RWPE1 (cell line): Measurements from ENCODE around the gene NCK1.

Source experiments
- CTCF ChIA-PET: fragments of 350-600 bp; sonication (Branson Sonifier 250); formaldehyde crosslinking; extraction: SDS; loops from one replicate; lab custom pipeline; 2021; lab: Yijun Ruan, JAX
- POLR2A ChIA-PET: fragments of 400-600 bp; formaldehyde crosslinking; extraction: SDS; loops from one replicate; lab custom pipeline; 2020; ENCODE audit warnings: antibody characterized with exemption; ENCODE audit not compliant: low non-redundant PET; lab: Yijun Ruan, JAX
- DNase-seq: peaks from one replicate; pipeline ENCODE4 v3.0.0; 2012; ENCODE audit warnings: low spot score
- H3K27ac ChIP-seq: fragments of 450-650 bp; 2 replicates; pipeline ENCODE4 v1.5.1; 2017
- CTCF ChIP-seq: fragments of 450-650 bp; conservative IDR thresholded peaks from 2 replicates; pipeline ENCODE4 v1.5.1; 2017; ENCODE audit warnings: low read depth, mild to moderate bottlenecking

The NCK1 gene

GRCh38 chr3:136954980-136955780, 93.2 kb downstream of the NCK1 start:
- no peak for TF ChIP-seq CTCF
- ChIA-PET CTCF (interaction anchor here (0.7 kb wide), 1 partner anchor 207 kb away, joined by 3 read pairs; no protein-coding TSS in a partner anchor), POLR2A (no interaction called here)
- DNase-seq, result no peak
- H3K27ac ChIP-seq, result peak overlapping the region; percentile 70

- no peak for TF ChIP-seq CTCF
- CTCF ChIA-PET, result interaction anchor here (0.7 kb wide), 1 partner anchor 208 kb away, joined by 3 read pairs; no protein-coding TSS in a partner anchor
- DNase-seq, result no peak
- POLR2A ChIA-PET, result no interaction called here
- no peak overlapping the region for H3K27ac ChIP-seq
These were observed 93.8 kb downstream of the NCK1 start for GRCh38 chr3:136955813-136956212.

GRCh38 chr3:136956971-136957370, 95.0 kb downstream of the NCK1 start:
- ChIA-PET POLR2A (interaction anchor here (1.4 kb wide), 1 partner anchor 95 kb away, joined by 9 read pairs; the partner anchor contains the start of gene NCK1), CTCF (interaction anchor here (2.5 kb wide), 1 partner anchor 57 kb away, joined by 10 read pairs; no protein-coding TSS in a partner anchor)
- TF ChIP-seq CTCF, result no peak
- no peak for DNase-seq
- no peak overlapping the region for H3K27ac ChIP-seq

GRCh38 chr3:136957751-136958288, 95.8 kb downstream of the NCK1 start, which contains the start of gene IL20RB:
TSS of gene IL20RB (plus strand) at chr3:136957983. CDS start at chr3:136958114, 131 bp downstream.
- CTCF ChIA-PET, result interaction anchor here (0.7 to 2.5 kb wide), 3 partner anchors 56 to 566 kb away, joined by 3 to 10 read pairs (median 4); partner anchors contain the start of gene STAG1
- POLR2A ChIA-PET, result interaction anchor here (0.9 to 1.4 kb wide), 3 partner anchors 22 to 205 kb away, joined by 3 to 9 read pairs (median 3); partner anchors contain the start of genes NCK1 and STAG1
- peak; percentile 82 for DNase-seq
- no peak for TF ChIP-seq CTCF
- peak within 1 kb of the TSS; percentile 97 for H3K27ac ChIP-seq

GRCh38 chr3:136958939-136959338, 96.9 kb downstream of the NCK1 start:
- ChIA-PET CTCF (interaction anchor here (1.1 kb wide), 1 partner anchor 55 kb away, joined by 5 read pairs; no protein-coding TSS in a partner anchor), POLR2A (interaction anchor here (0.6 kb wide), 1 partner anchor 28 kb away, joined by 4 read pairs; no protein-coding TSS in a partner anchor)
- no peak for DNase-seq
- TF ChIP-seq CTCF, result no peak
- H3K27ac ChIP-seq, result peak overlapping the region; percentile 97

- DNase-seq, result no peak
- CTCF ChIA-PET, result interaction anchor here (0.6 to 1.1 kb wide), 2 partner anchors 54 to 117 kb away, joined by 3 to 5 read pairs; no protein-coding TSS in a partner anchor
- POLR2A ChIA-PET, result no interaction called here
These were observed 97.6 kb downstream of the NCK1 start for GRCh38 chr3:136959599-136959998.

More at GRCh38 chr3:136959599-136959998, 97.6 kb downstream of the NCK1 start:
- peak overlapping the region; percentile 97 for H3K27ac ChIP-seq
- no peak for TF ChIP-seq CTCF
